NCI-H146 treated with DMSO at 0.1 percent for 48 hours (cell line): ENCODE results near the gene EDN2.

Experiments used
- DNase-seq: peaks from one replicate; lab custom pipeline; 2025; ENCODE audit not compliant: unreplicated experiment; lab: John Stamatoyannopoulos, UW

The EDN2 gene

DNA sequence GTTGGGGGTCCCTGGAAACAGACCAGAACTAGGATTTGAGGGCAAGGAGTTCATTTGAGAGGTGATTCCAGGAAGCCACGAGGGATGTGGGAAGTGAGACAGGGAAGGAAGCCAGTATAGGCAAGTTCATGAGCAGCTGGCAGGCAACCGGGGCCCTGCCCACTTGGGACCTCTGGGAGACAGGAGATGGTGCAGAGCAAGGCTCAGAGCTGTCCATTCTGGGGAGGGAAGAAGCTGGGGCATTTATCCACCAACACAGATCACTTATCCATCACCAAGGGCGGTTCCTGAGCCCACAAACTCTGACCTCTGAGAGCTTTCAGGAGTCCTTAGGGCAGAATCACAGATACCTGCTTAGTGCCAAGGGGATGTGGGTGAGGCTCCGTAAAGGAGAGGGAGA is 16.8 kb downstream of the EDN2 start:
- no peak for DNase-seq

- no peak for DNase-seq
These were observed 18.3 kb downstream of the EDN2 start for GRCh38 chr1:41466146-41466545.

GRCh38 chr1:41465741-41466140 is 18.7 kb downstream of the EDN2 start:
- DNase-seq: no peak

- peak; percentile 47 for DNase-seq
These were observed 19.6 kb downstream of the EDN2 start for GRCh38 chr1:41464885-41465284.

DNA sequence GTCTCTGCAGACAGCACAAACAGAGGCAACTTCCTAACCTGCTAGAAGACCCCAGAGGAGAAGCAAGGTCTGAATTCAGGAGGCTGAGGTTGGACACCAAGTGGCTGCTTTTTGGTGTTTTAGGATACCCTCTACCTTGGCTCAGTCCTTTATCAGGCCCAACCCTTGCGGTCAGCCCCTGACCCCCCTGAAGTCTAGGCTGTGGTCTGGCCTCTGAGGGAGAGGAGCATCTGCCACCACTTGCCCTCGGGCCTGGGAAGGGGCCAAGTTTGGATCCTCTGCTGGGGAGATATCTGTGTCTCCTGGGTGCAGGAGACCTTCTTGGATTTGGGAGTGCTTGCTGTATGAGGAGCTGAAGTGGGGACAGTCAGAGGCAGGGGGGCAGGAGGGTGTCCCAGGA is 21.0 kb downstream of the EDN2 start:
- DNase-seq: no peak

DNA sequence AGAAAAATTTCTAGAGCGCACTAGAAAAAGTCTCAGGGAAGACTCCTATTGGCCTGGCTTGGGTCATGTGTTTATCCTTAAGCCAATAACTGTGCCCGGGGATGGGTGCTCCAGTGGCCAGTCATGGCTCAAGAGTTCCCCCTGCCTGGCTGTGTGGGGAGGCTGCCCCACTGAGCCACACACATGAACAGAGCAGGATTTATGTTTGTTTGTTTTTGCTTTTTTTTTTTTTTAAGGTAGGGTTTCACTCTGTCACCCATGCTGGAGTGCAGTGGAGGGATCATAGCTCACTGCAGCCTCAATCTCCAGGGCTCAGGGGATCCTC is 21.8 kb downstream of the EDN2 start:
- no peak for DNase-seq

DNA sequence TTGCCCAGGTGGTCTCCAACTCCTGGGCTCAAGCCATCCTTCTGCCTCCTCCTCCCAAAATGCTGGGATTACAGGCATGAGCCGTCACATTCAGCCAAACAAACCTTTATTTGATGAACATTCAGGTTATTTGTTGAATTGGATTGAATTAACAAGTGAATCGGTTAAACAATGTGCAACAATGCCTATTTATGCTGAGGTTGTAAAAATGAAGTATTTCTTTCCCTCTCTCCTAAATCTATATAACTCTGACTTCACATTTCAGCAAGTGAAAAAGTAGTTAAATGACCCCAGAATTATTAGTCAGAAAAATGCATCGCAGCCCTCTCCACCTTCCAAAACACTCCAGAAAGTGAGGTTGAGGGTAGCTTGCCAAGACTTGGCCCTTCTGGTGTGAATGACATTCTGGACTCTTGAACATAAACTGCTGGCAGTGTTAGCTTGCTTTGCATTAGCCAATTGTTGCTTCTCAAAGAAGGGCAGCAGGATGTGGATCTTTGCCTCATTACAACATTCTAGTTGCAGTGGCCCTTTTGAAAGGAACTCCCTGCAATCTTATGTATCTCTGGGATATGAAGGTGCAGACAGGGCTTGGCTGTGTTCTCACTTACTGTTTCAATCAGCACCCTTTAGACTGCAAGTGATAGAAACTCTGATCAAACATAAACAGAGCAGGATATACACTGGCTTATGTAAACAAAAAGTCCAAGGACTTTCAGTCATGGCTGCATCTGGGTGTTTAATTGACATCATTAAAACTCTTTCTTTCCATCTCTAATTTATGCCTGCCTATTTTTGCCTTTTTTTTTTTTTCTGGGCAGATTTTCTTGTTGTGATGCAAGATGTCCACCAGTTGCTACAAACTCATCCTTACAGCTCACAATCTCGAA is 22.4 kb downstream of the EDN2 start:
- no peak for DNase-seq

- DNase-seq: no peak
These were observed 27.5 kb downstream of the EDN2 start for GRCh38 chr1:41456847-41457540.

GRCh38 chr1:41455479-41456332 is 28.8 kb downstream of the EDN2 start:
- no peak for DNase-seq

DNA sequence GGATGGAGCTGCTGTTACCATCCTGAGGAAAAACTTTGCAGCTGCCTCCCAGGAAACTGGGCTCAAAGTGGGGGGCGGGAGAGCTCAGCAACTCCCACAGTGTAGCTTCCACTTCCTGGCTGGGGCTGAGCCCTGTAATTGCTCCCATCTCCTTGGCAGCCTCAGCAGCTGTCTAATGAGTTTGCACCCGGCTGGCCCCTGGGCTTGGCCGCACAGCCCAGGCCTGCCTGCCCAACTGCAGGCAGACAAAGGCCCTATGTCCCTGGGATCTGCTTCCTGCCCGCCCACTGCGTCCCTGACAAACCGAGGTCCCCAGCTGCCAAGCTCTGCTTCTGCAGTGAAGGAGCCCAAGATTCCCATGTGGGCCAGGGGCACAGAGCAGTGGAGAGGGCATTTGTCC is 30.1 kb downstream of the EDN2 start:
- DNase-seq: peak; percentile 32

DNA sequence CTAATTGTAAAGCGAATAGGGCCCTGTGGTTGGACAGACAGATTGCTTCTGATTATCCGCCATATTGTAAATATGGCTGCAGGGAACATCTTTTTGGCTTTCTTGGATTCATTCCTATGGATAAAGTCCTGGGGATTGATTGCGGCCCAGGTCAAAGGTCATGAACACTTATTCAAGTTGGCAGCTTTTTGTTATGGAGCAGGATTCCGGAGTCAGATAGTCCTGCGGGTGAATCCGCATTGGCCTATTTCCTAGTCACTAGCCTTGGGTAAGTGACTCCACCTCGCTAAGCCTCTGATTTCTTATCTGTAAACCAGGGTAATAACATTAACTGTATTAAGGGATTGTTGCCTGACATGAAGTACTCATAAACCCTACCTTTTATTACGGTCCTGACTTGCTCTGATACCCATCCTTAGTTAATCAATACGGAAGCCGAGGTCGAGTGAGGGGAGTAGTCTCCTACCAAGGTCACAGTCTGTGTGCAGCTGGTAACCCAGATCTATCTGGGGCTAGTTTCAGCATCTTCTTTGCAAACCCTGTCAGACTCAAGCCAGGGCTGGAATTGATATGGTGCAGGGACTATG is 31.7 kb downstream of the EDN2 start:
- no peak for DNase-seq

- DNase-seq: no peak
These were observed 33.7 kb downstream of the EDN2 start for GRCh38 chr1:41450747-41451285.

- DNase-seq: no peak
These were observed 35.1 kb downstream of the EDN2 start for GRCh38 chr1:41449326-41449921.

DNA sequence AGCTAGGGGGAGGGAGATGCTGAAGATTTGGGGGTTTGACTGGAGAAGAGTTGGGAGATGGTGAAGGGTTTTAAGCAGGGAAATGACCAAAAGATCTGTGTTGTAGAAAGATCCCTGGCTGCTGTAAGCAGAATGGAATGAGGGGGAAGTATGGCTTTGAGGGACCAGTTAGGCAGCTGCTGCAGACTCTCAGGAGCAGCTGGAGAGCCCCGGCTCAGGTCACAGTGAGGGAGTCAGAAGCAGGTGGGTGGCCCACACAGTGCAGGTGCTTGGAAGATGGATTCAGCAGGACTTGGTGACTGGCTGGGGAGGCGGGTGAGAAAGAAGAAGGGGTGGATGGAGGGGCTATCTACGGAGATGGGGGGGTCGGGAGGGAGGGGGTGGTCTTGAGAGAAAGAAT is 35.7 kb downstream of the EDN2 start:
- peak; percentile 10 for DNase-seq

DNA sequence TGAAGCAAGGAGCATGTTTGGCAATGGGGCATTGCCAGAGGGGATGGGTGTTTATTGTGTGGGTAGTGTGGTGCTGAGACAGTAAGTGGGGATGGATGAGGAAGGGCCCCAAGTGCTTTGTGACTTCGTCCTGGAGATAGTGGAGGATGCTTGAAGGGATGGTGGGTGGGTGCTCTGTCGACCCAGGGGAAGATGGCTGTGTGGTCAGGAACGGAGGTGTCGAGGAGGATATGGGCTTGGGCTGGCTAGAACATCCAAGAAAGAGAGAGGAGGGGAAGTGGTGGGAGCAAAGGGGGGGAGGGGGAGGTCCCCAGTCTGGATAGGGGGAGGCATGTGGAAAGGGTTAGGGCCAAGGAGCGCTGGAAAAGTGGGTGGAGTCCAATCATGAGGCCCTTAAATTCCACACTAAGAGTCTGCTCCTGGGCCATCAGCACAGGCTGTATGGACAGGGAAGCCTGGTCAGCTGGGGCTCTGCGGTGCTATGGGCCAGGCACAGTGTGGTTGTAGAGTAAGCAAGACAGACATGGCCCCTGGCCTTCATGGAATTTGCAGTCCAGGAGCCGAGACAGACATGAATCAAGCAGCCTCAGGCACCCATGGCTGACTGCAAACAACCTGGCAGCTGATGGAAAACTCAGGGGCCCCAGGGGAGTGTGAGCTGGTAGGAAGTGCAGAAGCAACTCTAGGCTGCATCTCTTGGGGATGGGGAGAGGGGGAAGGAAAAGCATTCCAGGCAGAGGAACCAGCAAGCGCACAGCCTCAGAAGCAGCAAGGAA is 36.3 kb downstream of the EDN2 start:
- peak; percentile 10 for DNase-seq

- DNase-seq: no peak
These were observed 37.5 kb downstream of the EDN2 start for GRCh38 chr1:41446851-41447610.

GRCh38 chr1:41444785-41445184 is 39.7 kb downstream of the EDN2 start:
- DNase-seq: no peak

- DNase-seq: no peak
These were observed 40.2 kb downstream of the EDN2 start for GRCh38 chr1:41444246-41444645.

DNA sequence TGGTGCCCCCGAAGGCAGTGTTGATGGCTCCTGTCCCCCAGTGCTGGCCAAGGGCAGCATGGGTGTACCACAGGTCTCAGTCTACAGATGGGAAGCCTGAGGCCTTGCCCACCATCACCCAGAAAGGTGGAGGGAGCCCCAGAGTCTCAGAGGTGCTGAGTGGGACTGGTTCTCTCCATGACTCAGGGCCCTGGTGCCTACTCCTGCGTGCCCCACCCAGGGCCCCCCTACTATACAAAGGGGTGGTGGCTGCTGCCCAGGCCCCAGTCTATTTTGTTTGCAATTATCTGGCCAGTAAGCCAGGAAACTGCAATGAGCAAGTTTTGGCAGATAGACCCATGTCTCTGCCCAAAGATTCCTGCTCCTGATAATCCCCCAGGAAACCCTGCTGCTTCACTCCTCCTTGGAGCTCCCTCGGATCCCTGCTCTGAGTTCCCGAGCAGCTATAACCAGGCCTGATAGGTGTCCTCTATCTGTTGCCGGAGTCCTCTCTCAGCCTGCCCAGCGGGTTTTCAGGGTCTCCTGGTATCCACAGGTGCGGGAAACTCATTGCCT is 41.7 kb downstream of the EDN2 start:
- no peak for DNase-seq
